Endothelial cell of umbilical vein (primary cell): ENCODE measurements around the gene RPL22. TPM values are rescaled to one million over a fixed set of nuclear protein-coding genes. Genes with fewer than 3 reads are reported as not detected.

Experiments
- BruUV-seq: library from RNA; stranded (reverse); fragments of 400-500 nt; replicated peaks from 2 replicates; lab custom pipeline; 2021; lab: Mats Ljungman, UMichigan
- CTCF ChIA-PET: fragments of 300-600, 350-600 bp; sonication (Branson Sonifier 250); formaldehyde crosslinking; loops from one replicate; lab custom pipeline; 2021; ENCODE audit warnings: antibody characterized with exemption, inconsistent platforms; lab: Charles Lee
- POLR2A ChIA-PET: fragments of 300-600, 350-600 bp; sonication (Branson Sonifier 250); formaldehyde crosslinking; loops from one replicate; lab custom pipeline; 2021; ENCODE audit warnings: antibody characterized with exemption, inconsistent platforms; lab: Charles Lee
- DNase-seq: peaks from one replicate; pipeline ENCODE4 v3.0.0-alpha.2; 2011; ENCODE audit warnings: low read depth, low spot score
- FAIRE-seq: peaks from 2 replicates; lab custom pipeline; 2011; peaks lifted over from hg19 to GRCh38; lab: Jason Lieb, UNC
- H2AFZ ChIP-seq: 2 replicates; pipeline ENCODE4 v1.6.0; 2012; ENCODE audit warnings: low read depth, low read length, control low read depth, inconsistent platforms
- H3K27ac ChIP-seq: 2 replicates; pipeline ENCODE4 v1.5.1; 2011; ENCODE audit warnings: low read depth, mild to moderate bottlenecking, control low read depth, low read length, moderate library complexity; ENCODE audit not compliant: insufficient read depth
- H3K27me3 ChIP-seq, 2 experiments: 2 replicates each; pipeline versions ENCODE4 v1.6.0 to v1.6.1; 2011; ENCODE audit warnings: low read length in 2 of 2, mixed read lengths in 1 of 2; ENCODE audit not compliant: control insufficient read depth in 2 of 2, insufficient read depth in 2 of 2
- H3K36me3 ChIP-seq, 2 experiments: 2 replicates in 1 of 2; 3 replicates in 1 of 2; pipeline ENCODE4 v1.5.1; 2011; ENCODE audit warnings: low read length in 2 of 2, mild to moderate bottlenecking in 1 of 2, moderate library complexity in 1 of 2; ENCODE audit not compliant: control insufficient read depth in 2 of 2, insufficient read depth in 2 of 2; ENCODE audit errors: extremely low read depth in 1 of 2
- H3K4me1 ChIP-seq: 3 replicates; pipeline ENCODE4 v1.5.1; 2011; ENCODE audit warnings: mild to moderate bottlenecking, low read length; ENCODE audit not compliant: control insufficient read depth, insufficient read depth; ENCODE audit errors: extremely low read depth
- H3K4me2 ChIP-seq: 2 replicates; pipeline ENCODE4 v1.6.1; 2011; ENCODE audit warnings: low read length, control low read depth, mixed read lengths; ENCODE audit not compliant: insufficient read depth
- H3K4me3 ChIP-seq, 3 experiments: fragments of 200-600 bp in 1 of 3; sonication (generic), shearing (Covaris generic) in 1 of 3; replicated peaks in 1 of 3; 2 replicates each; pipeline ENCODE4 v1.5.1; 2011 to 2016; ENCODE audit warnings: control low read depth in 3 of 3, low read length in 3 of 3, mild to moderate bottlenecking in 2 of 3, inconsistent platforms in 1 of 3, low read depth in 1 of 3, moderate library complexity in 1 of 3; ENCODE audit not compliant: insufficient read depth in 1 of 3
- H3K79me2 ChIP-seq: 2 replicates; pipeline ENCODE4 v1.6.0; 2012; ENCODE audit warnings: low read length, inconsistent platforms; ENCODE audit not compliant: control insufficient read depth, insufficient read depth
- H3K9ac ChIP-seq: replicated peaks from 2 replicates; pipeline ENCODE3; 2011; ENCODE audit warnings: low read length, control low read depth; ENCODE audit not compliant: insufficient read depth; ENCODE audit errors: extremely low read depth
- H3K9me1 ChIP-seq: replicated peaks from 3 replicates; pipeline ENCODE4 v1.6.0; 2011; ENCODE audit warnings: mild to moderate bottlenecking, low read length; ENCODE audit not compliant: control insufficient read depth, insufficient read depth; ENCODE audit errors: extremely low read depth
- H3K9me3 ChIP-seq: replicated peaks from 2 replicates; pipeline ENCODE4 v1.5.1; 2012; ENCODE audit warnings: low read length, inconsistent platforms; ENCODE audit not compliant: control insufficient read depth, insufficient read depth
- H4K20me1 ChIP-seq: replicated peaks from 2 replicates; pipeline ENCODE3; 2011; ENCODE audit warnings: mild to moderate bottlenecking, low read length; ENCODE audit not compliant: control insufficient read depth, insufficient read depth; ENCODE audit errors: extremely low read depth
- CTCF ChIP-seq, 2 donors: IDR thresholded peaks; 1 replicate in 1 of 2; 2 replicates in 1 of 2; pipeline ENCODE4 v1.5.1; 2011; ENCODE audit warnings: low read length in 2 of 2, mild to moderate bottlenecking in 2 of 2, moderate library complexity in 2 of 2, control low read depth in 1 of 2, inconsistent platforms in 1 of 2, low read depth in 1 of 2; ENCODE audit not compliant: insufficient read depth in 1 of 2; ENCODE audit errors: extremely low read depth in 1 of 2
- EZH2 ChIP-seq: IDR thresholded peaks from 2 replicates; pipeline ENCODE4 v1.6.1; 2012; ENCODE audit warnings: borderline replicate concordance, low read depth, mild to moderate bottlenecking, moderate library complexity, low read length, inconsistent platforms; ENCODE audit not compliant: severe bottlenecking
- FOS ChIP-seq: IDR thresholded peaks from 2 replicates; pipeline ENCODE4 v1.6.1; 2011; ENCODE audit warnings: mild to moderate bottlenecking, low read length, moderate library complexity, borderline replicate concordance; ENCODE audit not compliant: insufficient read depth
- GATA2 ChIP-seq: IDR thresholded peaks from 2 replicates; pipeline ENCODE4 v1.7.0; 2011; ENCODE audit warnings: low read depth, mild to moderate bottlenecking, moderate library complexity, mixed read lengths, low read length; ENCODE audit not compliant: insufficient read length, insufficient read depth
- JUN ChIP-seq: IDR thresholded peaks from 2 replicates; pipeline ENCODE4 v1.6.1; 2011; ENCODE audit warnings: borderline replicate concordance, low read depth; ENCODE audit not compliant: insufficient read length, insufficient read depth
- MAX ChIP-seq: IDR thresholded peaks from 2 replicates; pipeline ENCODE4 v1.6.1; 2011; ENCODE audit not compliant: insufficient read depth, insufficient read length
- MYC ChIP-seq: IDR thresholded peaks from one replicate; pipeline ENCODE4 v1.6.1; 2011; ENCODE audit warnings: mild to moderate bottlenecking, low read depth, low read length
- POLR2A ChIP-seq: IDR thresholded peaks from 2 replicates; pipeline ENCODE4 v1.6.1; 2012; ENCODE audit warnings: low read depth, mild to moderate bottlenecking, control low read depth, low read length
- POLR2AphosphoS5 ChIP-seq: IDR thresholded peaks from 2 replicates; pipeline ENCODE4 v1.6.1; 2012; ENCODE audit warnings: low read depth, mild to moderate bottlenecking, control low read depth, low read length, moderate library complexity; ENCODE audit not compliant: insufficient read depth
- dilution Hi-C: fragments of 300-500 bp; cut with MboI; formaldehyde crosslinking; loops from one replicate; pipeline ENCODE4 v1.15.0; 2019; ENCODE audit warnings: low sequenced_read_pairs; ENCODE audit not compliant: extremely low pct_ligation_motif_present
- intact Hi-C: fragments of 100-400 bp; cut with micrococcal nuclease; formaldehyde crosslinking; loops from one replicate; pipeline ENCODE4 v1.10.0; 2022
- polyA plus RNA-seq, 4 experiments: library from polyadenylated mRNA; depleted of rRNA in 3 of 4; stranded (reverse) in 3 of 4; unstranded in 1 of 4; fragments of >200 nt; gene quantifications; 2 replicates each; pipeline versions ENCODE4 v1.2.1 to v1.2.3, GENCODE V29; 2011 to 2012; ENCODE audit warnings: missing spikeins in 1 of 4
- total RNA-seq: library from RNA; stranded (reverse); gene quantifications from 2 replicates; pipeline ENCODE4 v1.2.3, GENCODE V29; 2021

Gene RPL22
- total and polyA plus RNA-seq, 2 donors (not counting 3 experiments of a cell fraction or from before 2014, with no cell fraction given) = 71.2 to 343 TPM

GRCh38 chr1:6142734-6143133 lies 56.7 kb downstream of the RPL22 start:
- intact Hi-C loops = no loop called here
- CTCF ChIA-PET = no interaction called here
- DNase-seq (no peak), FAIRE-seq (no peak)
- H3K4me1 ChIP-seq = no peaks in the 10 kb centered on the region
- dilution Hi-C loops = no loop called here
- H3K9ac ChIP-seq = no peak overlapping the region
- no peak overlapping the region for H3K27ac ChIP-seq
- no peaks in the 10 kb centered on the region for H3K36me3 ChIP-seq
- H3K27me3 ChIP-seq = no peaks in the 10 kb centered on the region
- BruUV-seq = no TSS peak
- H3K9me1 ChIP-seq = no peaks in the 10 kb centered on the region
- H2AFZ ChIP-seq = no peak overlapping the region
- TF ChIP-seq JUN = no peak
- TF ChIP-seq FOS = no peak
- TF ChIP-seq POLR2AphosphoS5 = no peak
- TF ChIP-seq EZH2 = no peak
- TF ChIP-seq GATA2 = no peak
- no peak for TF ChIP-seq POLR2A
- TF ChIP-seq MYC = no peak
- TF ChIP-seq MAX = no peak
- TF ChIP-seq CTCF (IDR thresholded peaks at IDR 0.05; ENCODE audit: extremely low read depth in 1 of 2, insufficient read depth in 1 of 2, low read depth in 1 of 2, low read length in 2 of 2) = no peak
- H3K4me3 ChIP-seq = no peak overlapping the region
- no peak overlapping the region for H3K4me2 ChIP-seq
- no peaks in the 10 kb centered on the region for H3K79me2 ChIP-seq
- H3K9me3 ChIP-seq = no peaks in the 10 kb centered on the region
- H4K20me1 ChIP-seq = no peaks in the 10 kb centered on the region
- POLR2A ChIA-PET = no interaction called here
